NCI-H2029 (cell line): ENCODE measurements around the gene KRTAP10-5.
"Not testable (repeated sequence)": the region's sequence is repeated elsewhere in the genome, so short reads cannot be mapped to it uniquely, and the experiment has no call there.

Experiments
- DNase-seq: peaks from one replicate; lab custom pipeline; 2025; lab: John Stamatoyannopoulos, UW

The KRTAP10-5 gene

GRCh38 chr21:44580231-44580821 is at the start of gene KRTAP10-5:
Gene KRTAP10-5 (minus strand): TSS chr21:44580604. CDS start chr21:44580578, 26 bp downstream.
- DNase-seq: not testable (repeated sequence)

- DNase-seq: no peak
Measured at GRCh38 chr21:44628707-44629391, 48.4 kb upstream of the KRTAP10-5 start.

GRCh38 chr21:44627831-44628233 is 47.4 kb upstream of the KRTAP10-5 start:
- DNase-seq: not testable (repeated sequence)

- DNase-seq: not testable (repeated sequence)
Measured at GRCh38 chr21:44627181-44627822, 46.9 kb upstream of the KRTAP10-5 start.

- no peak for DNase-seq
Measured at GRCh38 chr21:44626673-44627143, 46.3 kb upstream of the KRTAP10-5 start, which contains the start of gene KRTAP10-9. Gene KRTAP10-9 (plus strand): TSS chr21:44627093. CDS start chr21:44627172, 79 bp downstream.

GRCh38 chr21:44626262-44626661 is 45.9 kb upstream of the KRTAP10-5 start:
- no peak for DNase-seq

GRCh38 chr21:44625756-44626155 is 45.4 kb upstream of the KRTAP10-5 start:
- no peak for DNase-seq

- no peak for DNase-seq
Measured at GRCh38 chr21:44623575-44623974, 43.2 kb upstream of the KRTAP10-5 start.

- DNase-seq: no peak
Measured at GRCh38 chr21:44619886-44620285, 39.5 kb upstream of the KRTAP10-5 start.

- DNase-seq: no peak
Measured at GRCh38 chr21:44618909-44619308, 38.5 kb upstream of the KRTAP10-5 start.

- DNase-seq: no peak
Measured at GRCh38 chr21:44618504-44618903, 38.1 kb upstream of the KRTAP10-5 start.

GRCh38 chr21:44617071-44617501 is 36.7 kb upstream of the KRTAP10-5 start:
- no peak for DNase-seq

GRCh38 chr21:44616591-44616926 is 36.2 kb upstream of the KRTAP10-5 start:
- DNase-seq: no peak

- DNase-seq: no peak
Measured at GRCh38 chr21:44615911-44616590, 35.6 kb upstream of the KRTAP10-5 start.

- no peak for DNase-seq
Measured at GRCh38 chr21:44615466-44615865, 35.1 kb upstream of the KRTAP10-5 start.

GRCh38 chr21:44614961-44615391 is 34.6 kb upstream of the KRTAP10-5 start:
- no peak for DNase-seq

- DNase-seq: no peak
Measured at GRCh38 chr21:44614161-44614631, 33.8 kb upstream of the KRTAP10-5 start.

- DNase-seq: no peak
Measured at GRCh38 chr21:44613386-44614155, 33.2 kb upstream of the KRTAP10-5 start.

GRCh38 chr21:44612669-44613229 is 32.3 kb upstream of the KRTAP10-5 start:
- no peak for DNase-seq

- no peak for DNase-seq
Measured at GRCh38 chr21:44612029-44612486, 31.7 kb upstream of the KRTAP10-5 start, which contains the start of gene KRTAP10-8. Gene KRTAP10-8 (plus strand): TSS chr21:44612079. CDS start chr21:44612101, 22 bp downstream.

GRCh38 chr21:44611551-44611950 is 31.1 kb upstream of the KRTAP10-5 start:
- DNase-seq: no peak
